HG03064 (cell line): Measurements from ENCODE around the gene DCAF16.
"Not testable (repeated sequence)": the region's sequence is repeated elsewhere in the genome, so short reads cannot be mapped to it uniquely, and the experiment has no call there.

Experiments used
- ATAC-seq: cut with Tn5 transposase; IDR thresholded peaks from one replicate; pipeline ENCODE4 v1.9.1; 2021; ENCODE audit warnings: low read depth; ENCODE audit not compliant: unreplicated experiment

Gene DCAF16

DNA sequence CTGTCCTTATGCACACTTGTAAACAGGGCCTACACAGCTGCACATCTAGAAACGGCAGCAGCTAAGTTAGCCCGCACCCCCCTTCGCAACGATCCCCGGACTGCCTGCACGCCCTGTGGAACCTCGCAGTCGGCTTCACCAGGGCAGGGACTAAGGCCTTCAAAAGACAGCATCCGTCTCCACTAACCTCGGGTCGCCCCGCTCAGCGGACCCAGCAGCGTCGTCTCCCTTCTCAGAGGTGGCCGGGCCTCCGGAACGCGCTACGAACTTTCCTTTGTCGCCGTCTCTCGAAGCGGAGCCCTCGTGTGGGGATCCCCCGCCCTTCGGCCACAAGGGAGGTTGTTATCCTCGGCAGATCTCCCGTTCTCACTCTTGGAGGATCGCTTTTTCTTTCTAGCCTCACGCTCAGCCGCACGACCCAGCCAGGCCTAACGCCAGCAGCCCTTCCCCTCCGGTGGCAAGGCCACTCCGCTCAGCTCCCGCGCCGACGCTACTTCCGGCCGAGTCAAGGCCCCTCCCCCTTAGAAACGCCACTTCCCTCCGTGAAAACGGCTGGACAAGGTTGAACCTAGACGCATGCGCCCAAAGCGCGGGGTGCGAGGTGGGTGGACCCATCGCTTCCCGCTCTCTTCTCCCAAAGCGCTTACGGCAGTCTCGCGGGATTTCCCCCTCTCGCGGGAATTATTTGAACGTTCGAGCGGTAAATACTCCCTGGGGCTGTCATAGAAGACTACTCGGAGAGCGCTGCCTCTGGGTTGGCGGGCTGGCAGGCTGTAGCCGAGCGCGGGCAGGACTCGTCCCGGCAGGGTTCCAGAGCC lies at the start of gene DCAF16, which contains the start of gene NCAPG:
Gene DCAF16, minus strand, starts transcription at position 498 of the 818 bp plus-strand sequence. CDS start 6,616 bp downstream, outside the sequence.
Gene NCAPG, plus strand, starts transcription at position 720 of the 818 bp plus-strand sequence. CDS start 99 bp downstream, outside the sequence.
- ATAC-seq = peak; percentile 87

DNA sequence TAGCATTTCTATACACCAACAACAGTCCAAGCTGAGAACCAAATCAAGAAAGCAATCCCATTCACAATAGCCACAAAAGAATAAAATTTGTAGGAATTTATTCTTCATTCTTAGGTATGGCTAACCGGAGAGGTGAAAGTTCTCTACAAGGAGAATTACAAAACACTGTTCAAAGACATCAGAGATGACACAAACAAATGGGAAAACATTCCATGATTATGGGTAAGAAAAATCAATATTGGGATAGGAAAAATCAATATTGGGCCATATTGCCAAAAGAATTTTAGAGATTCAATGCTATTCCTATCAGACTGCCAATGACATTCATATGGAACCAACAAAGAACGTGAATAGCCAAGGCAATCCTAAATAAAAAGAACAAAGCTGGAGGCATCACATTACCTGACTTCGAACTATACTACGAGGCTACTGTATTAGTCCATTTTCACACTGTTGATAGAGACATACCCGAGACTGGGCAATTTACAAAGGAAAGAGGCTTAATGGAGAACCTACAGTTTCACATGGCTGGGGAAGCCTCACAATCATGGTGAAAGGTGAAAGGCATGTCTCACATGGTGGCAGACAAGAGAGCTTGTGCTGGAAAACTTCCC lies 49.3 kb upstream of the DCAF16 start:
- no peak for ATAC-seq

DNA sequence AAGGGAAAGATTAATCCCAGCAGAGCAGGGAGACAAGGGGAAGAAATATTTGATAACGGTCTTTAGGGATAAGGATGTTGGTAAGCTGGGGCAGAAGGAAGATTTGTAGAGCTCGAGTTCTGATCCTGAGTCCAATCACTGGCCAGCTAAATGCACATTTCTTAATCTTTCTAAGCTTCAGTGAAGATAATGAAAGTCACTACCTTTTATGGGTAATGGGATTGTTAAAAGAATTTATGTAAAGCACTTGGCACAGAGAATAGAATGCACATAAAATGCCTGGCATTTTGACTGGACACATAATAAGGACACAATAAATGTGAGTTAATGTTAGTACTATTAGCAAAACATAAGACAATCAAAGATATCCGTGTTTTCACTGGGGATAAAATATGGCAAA lies 43.5 kb upstream of the DCAF16 start:
- no peak for ATAC-seq

DNA sequence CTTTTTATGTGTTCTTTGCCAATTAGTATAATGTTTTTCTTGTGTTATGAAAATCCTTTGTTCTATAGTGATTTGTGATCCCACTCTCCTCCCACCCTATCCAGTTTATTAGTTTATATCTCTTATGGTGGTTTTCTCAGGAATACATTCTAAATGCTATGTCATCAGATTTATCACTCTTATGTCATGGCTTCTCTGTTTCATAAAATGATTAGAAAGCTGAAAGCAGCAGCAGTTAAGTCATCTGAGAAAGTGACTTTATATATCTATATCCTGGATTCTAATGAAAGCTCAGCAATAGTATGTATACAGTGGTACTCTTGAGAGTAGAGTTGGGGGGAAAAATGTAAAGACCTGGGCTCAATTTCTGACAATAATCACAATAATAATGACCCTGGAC lies 41.4 kb upstream of the DCAF16 start:
- no peak for ATAC-seq

DNA sequence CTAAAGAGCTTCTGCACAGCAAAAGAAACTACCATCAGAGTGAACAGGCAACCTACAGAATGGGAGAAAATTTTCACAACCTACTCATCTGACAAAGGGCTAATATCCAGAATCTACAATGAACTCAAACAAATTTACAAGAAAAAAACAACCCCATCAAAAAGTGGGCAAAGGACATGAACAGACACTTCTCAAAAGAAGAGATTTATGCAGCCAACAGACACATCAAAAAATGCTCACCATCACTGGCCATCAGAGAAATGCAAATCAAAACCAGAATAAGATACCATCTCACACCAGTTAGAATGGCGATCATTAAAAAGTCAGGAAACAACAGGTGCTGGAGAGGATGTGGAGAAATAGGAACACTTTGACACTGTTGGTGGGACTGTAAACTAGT lies 39.7 kb upstream of the DCAF16 start:
- not testable (repeated sequence) for ATAC-seq

DNA sequence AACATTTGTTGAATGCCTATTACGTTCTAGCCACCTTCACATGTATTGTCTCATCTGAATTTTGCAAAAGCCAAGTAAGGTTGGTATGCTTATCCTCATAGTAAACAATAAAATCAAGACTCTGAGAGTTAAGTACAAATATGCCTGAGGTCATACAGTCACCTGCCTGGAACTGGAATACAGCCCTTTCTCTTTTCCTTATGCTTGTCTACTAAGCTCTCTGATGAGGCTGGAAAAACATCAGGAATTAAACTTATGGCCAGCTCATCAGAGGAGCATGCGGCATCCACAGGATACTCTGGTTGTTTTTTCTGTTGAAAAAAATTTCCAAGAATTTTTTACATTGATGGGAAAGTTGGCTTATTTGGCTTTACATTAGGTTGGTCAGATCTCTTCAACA lies 35.7 kb upstream of the DCAF16 start:
- no peak for ATAC-seq

DNA sequence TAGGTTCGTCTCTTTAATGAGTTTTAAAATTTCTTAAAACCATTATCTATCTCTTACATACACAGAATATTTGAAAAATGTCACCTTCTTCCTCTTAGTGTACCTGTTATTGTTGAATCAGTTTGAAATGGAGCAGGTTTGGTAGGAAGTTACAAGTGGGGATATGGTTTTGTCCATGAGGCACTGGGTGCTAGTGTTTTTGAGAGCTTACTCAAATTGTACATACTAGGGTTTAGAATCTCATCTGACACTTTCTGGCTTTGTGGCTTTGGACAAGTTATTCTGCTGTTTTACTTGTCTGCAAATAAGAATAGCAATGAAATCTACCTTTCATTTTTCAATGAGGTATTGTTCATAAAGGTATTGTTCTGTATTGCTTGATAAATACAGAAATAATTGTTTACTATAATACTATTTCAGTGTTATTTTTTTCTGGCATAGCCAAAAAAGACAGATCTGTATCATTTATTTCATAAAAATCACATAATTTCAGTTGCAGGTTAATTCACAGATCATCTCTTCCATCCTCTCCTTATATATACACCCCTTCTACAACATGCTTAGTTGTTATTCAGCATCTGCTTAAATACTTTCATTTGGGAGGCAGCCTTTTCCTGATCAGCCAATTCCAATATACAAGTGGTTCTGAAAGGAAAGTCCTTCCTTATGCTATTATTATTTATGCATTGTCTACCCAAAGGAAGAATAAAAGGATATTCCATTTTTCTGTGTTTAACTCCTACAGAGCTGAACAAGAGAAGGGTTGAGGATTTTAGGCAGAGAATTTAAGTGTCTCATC lies 13.5 kb upstream of the DCAF16 start:
- ATAC-seq = no peak

DNA sequence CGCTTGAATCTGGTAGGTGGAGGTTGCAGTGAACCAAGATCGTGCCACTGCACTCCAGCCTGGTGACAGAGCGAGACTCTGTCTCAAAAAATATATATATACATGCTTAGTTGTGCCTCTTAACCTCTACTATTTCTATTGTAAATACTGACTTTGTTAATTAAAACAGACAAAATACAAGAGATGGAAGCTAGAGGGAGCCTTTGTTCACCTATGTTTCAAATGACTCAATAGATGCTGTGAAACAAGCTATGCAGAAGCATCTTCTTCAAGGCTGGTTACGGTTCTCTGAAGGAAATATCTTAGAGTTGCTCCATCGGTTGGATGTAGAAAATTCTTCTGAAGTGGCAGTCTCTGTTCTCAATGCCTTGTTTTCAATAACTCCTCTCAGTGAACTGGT lies 6.5 kb upstream of the DCAF16 start:
- ATAC-seq = peak; percentile 70

DNA sequence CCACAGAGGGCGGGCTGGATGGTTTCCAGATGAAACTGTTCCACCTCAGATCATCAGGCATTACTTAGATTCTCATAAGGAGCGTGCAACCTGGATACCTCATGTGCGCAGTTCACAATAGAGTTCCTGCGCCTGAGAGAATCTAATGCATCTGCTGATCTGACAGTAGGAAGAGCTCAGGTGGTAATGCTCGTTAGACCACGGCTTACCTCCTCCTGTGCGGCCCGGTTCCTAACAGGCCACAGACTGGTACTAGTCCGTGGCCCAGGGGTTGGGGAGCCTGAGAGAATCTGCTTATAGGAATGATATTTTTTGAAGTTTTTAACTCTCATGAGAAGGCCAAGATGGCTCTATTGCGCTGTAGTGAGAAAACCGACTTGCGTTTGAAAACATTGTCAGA lies 5.6 kb upstream of the DCAF16 start:
- ATAC-seq = no peak

DNA sequence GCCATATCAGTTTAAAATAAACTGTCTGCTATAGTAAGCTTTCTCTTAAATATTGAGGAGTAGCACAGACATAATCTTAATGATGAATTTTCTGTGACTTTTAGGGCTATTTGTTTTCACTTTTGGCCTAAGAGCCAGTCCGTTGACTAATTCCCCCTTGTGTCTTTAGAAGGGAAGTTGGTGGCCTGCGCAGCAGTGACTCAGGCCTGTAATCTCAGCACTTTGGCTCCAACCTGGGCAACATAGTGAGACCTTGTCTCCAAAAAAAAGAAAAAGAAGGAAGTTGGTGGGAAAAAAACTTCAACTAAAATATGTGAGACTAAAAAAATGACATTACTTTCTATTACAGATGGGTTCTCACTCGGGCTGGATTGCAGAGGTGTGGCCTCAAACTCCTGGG lies 3.6 kb upstream of the DCAF16 start:
- ATAC-seq = no peak

DNA sequence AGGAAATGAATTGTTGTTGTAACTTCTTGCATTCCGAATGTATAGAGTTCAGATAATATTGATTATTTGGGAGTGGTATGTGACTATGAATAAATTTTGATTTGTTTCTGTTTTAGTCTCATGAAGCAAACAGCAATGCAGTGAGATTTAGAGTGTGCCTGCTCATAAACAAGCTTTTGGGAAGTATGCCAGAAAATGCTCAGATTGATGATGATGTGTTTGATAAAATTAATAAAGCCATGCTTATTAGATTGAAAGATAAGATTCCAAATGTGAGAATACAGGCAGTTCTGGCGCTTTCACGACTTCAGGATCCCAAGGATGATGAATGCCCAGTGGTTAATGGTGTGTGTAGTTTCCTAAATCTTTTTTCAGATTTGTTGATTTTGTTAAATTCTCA lies 2.2 kb upstream of the DCAF16 start:
- ATAC-seq = no peak

DNA sequence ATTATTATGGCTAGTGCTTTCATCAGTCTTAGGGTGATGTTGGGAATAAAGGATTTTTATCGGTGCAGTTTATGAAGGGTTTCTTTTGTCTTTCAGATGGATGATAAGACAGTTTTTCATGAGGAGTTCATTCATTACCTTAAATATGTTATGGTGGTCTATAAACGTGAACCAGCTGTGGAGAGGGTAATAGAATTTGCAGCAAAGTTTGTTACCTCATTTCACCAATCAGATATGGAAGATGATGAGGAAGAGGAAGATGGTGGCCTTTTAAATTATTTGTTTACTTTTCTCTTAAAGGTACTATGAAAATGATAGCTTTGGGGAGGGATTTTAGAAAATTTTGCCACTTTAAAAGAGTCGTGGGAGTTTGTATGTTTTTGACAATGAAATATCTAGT lies 1.6 kb upstream of the DCAF16 start:
- ATAC-seq = no peak

DNA sequence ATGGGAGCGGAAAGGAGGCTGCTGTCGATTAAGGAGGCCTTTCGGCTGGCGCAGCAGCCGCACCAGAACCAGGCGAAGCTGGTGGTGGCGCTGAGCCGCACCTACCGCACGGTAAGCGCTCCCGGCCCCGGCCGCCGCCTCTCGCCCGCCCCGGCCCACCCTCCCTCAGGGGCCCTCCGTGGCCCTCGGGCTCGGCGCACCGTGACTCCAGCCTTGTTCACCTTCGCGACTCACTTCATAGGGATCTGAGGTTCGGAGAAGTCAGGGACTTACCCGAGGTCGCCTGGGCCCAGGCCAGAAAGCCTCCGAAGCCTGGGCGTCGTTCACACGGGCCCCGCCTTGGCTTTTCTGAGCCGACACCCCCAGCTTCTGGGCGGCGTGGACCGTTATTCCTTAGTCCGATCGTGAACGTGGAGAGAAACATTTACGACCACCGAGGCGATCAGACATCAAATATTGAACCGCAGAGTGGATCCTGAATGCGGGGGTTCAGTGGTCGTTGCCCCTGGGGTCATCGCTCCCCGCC lies 584 bp upstream of the DCAF16 start:
- ATAC-seq = peak; percentile 35

DNA sequence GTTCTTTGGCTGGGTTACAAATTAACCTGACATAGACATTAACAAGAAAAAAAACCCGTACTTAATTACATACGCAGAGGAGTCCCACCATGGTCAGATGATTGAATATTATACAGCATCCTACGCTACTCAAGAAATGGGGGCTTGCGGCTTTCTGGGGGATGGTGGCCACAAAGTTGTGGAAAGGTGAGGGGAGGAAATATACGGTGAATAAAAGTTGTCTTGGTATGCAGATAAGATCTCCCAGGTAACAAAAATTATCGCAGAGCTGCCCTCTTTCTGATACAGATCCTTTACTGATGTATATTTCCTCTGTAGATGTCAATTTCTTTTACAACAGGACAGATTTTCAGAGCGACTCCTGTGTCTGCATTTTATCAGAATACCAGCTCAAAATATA lies 890 bp downstream of the DCAF16 start:
- ATAC-seq = no peak

DNA sequence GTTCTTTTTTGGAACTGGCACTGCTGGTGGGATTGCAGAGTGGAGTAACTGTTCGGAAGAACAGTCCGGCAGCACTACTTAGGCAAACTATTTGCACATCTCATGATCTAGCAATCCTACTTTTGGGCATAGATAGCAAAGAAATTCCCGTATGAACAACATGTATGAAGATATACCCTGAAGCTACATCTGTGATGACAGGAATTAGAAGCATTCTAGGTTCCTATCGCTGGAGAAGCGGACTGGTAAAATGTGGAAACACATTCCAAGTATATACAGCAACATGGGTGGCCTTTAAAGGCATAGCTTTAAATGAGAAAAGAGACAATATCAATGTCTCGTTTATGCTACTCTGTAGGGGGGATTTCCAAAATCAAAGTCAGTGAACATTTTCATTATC lies 3.1 kb downstream of the DCAF16 start:
- ATAC-seq = no peak

DNA sequence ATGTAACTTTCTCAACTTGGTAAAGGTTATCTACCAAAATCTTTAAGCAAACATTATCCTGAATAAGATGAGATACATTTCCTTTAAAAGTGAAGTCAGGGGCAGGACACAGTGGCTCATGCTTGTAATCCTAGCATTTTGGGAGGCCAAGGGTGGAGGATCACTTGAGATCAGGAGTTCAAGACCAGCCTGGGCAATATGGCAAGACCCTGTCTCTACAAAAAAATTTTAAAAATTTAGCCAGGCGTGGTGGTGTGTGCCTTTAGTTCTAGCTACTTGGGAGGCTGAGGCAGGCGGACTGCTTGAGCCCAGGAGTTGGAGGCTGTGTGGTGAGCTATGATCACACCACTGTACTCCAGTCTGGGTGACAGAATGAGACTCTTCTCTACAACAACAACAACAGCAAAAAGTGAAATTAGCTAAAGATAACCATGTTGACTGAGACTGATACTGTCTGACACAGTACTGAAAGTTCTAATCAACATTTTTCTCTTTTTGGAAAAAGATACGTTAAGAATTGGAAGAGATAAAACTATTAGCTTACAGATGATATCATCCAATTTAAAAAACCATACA lies 4.9 kb downstream of the DCAF16 start:
- no peak for ATAC-seq

DNA sequence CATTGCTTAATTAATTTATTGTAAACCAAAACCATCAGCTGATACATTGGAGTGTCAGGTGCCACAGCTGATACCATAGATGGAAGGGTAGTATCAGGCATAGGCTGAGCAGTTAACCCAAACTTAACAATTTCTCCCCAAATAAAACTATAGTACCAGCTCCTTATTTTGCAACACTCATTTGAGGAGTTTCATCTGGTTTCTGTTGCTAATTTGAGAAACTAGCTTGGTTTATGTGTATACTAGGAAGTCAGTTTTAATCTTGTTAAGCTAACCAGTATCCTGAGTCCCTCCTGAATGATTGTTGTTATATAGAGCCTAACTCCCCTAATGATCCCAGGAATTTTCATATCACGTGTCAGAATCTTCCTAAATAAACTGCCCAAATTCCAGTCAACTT lies 12.7 kb downstream of the DCAF16 start:
- no peak for ATAC-seq

DNA sequence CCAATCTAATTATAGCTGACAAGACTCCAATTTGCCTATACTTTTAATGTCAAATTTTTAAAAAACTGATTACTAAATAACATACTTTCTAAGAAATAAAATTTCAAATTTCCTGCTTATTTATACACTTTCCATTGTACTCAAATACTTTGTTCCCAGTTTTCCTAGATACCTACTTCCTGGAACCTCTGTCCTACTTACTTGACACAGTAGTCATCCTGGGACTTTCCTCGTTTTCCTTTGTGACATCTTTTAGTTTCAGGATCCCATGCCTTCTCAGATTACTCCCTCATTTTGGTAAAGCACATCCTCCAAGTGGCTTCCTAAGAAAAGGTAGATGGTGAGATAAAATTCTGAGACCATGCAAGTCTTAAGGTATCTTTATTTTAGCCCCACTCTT lies 15.8 kb downstream of the DCAF16 start:
- ATAC-seq = no peak

DNA sequence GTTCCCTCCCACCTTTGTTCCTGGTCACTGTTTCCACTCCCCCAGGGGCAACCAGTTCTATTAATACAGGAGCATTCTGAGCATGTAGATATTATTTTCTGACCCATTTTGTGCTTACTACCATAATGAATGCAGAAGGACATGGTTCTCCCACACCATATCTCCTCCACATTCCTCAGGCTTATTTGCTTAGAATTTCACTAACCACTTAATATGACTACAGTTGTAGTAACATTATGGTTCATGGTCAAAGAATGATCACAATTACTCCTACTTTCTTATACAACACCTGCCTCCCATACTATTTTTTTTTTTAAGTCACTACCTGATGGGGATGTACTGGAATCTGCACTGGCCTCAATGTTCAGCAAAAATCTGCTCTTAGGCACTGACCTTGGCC lies 21.6 kb downstream of the DCAF16 start:
- no peak for ATAC-seq

DNA sequence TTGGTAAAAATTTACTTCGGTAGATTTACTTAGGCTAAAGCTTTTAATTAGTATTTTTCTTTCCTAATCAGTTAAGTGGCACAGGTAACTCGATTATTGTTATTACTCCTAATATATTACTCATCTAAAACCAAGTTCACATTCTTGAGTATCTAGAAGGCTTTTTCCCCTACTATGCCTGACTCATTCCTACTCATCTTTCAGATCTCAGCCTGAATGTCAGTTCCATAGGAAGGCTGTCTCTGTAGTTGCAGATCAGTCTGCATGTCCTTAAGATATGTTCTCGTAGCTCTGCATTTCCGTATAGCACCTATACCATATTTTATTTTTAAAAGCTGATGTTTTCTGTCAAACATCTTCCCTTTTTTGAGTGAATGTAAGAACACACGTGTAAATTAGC lies 23.2 kb downstream of the DCAF16 start:
- no peak for ATAC-seq

DNA sequence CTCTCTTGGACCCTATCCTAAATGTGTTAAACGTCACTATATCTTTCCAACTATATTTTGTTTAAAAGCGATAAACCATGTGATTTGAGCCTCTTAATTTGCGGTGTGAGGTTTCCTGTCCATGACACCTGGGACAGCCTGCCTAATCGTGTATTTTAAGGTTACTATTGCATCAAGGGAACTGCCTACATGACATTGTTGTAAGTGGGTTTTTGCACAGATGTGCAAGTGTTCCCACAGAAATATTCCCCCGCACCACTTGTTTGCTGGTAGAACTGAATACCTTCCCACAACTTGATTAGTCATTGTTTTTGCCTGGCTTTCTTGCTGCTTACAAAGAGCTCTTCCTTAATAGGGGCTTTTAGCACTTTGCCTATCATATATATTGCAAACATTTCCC lies 24.0 kb downstream of the DCAF16 start:
- ATAC-seq = no peak
